ENCODE measurements around the gene PDE3A.

The PDE3A gene

DNA sequence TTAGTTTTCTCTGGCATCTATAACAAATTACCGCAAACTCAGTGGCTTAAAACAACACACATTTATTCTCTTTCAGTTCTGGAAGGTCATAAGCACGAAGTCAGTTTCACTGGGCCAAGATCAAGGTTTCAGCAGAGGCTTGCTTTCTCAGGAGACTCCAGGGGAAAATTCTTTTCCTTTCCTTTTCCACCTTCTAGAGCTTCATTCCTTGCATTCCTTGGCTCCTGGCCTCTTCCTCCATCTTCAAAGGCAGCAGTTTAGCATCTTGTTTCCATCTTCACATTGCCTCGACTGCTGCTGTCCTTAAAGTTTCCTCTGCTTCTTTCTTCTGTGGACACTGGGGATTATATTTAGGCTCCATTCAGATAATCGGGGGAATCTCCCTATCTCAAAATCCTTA is 106.1 kb downstream of the PDE3A start:
- DNase-seq (ENCODE audit: low spot score): no peak
- TF ChIP-seq, protein P1, sequence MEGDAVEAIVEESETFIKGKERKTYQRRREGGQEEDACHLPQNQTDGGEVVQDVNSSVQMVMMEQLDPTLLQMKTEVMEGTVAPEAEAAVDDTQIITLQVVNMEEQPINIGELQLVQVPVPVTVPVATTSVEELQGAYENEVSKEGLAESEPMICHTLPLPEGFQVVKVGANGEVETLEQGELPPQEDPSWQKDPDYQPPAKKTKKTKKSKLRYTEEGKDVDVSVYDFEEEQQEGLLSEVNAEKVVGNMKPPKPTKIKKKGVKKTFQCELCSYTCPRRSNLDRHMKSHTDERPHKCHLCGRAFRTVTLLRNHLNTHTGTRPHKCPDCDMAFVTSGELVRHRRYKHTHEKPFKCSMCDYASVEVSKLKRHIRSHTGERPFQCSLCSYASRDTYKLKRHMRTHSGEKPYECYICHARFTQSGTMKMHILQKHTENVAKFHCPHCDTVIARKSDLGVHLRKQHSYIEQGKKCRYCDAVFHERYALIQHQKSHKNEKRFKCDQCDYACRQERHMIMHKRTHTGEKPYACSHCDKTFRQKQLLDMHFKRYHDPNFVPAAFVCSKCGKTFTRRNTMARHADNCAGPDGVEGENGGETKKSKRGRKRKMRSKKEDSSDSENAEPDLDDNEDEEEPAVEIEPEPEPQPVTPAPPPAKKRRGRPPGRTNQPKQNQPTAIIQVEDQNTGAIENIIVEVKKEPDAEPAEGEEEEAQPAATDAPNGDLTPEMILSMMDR (IDR thresholded peaks at IDR 0.05): no peak
- Histone ChIP-seq H3K4me3 (peak overlapping the region; percentile 56), H3K27ac (peak overlapping the region; percentile 44 to 78)

DNA sequence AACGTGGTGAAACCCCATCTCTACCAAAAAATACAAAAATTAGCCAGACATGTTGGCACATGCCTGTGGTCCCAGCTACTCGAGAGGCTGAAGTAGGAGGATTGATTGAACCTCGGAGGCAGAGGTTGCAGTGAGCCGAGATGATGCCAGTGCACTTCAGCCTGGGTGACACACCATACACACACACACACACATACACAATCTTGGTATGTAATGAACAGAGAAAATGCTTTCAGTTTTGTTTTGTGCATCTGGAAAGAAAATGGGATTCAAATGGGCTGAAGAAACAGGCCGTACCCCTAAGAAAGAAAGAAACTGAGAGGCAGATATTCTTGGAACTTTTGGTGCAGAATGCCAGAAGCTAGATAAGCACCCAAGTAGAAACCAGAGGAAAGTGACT is 107.2 kb downstream of the PDE3A start:
- Histone ChIP-seq H3K4me3 (peak overlapping the region; percentile 56), H3K27ac (peak overlapping the region; percentile 44 to 78)
- no peak for DNase-seq (ENCODE audit: low spot score)
- TF ChIP-seq, protein P1 (IDR thresholded peaks at IDR 0.05): no peak

DNA sequence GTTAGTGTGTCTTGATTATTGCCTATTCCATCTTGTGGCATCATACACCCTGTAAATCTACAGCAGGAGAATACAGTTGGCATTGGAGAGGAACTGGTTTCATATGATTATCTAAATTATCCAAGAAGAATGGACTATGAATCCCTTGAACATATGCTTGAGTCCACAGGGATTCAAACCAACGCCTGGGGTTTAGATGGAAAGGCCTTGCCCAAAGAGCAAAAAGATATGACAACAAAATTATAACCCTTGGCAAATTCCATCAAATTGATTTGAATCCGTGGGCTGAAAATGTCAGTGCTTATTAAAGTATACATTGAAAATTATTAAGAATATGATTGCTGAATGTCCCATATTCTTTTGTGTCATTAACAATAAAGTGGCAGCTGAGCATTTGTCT is 108.2 kb downstream of the PDE3A start:
- no peak for DNase-seq (ENCODE audit: low spot score)
- Histone ChIP-seq H3K4me3 (peak overlapping the region; percentile 36), H3K27ac (peak overlapping the region; percentile 44 to 78)
- TF ChIP-seq, protein P1 (IDR thresholded peaks at IDR 0.05): no peak

DNA sequence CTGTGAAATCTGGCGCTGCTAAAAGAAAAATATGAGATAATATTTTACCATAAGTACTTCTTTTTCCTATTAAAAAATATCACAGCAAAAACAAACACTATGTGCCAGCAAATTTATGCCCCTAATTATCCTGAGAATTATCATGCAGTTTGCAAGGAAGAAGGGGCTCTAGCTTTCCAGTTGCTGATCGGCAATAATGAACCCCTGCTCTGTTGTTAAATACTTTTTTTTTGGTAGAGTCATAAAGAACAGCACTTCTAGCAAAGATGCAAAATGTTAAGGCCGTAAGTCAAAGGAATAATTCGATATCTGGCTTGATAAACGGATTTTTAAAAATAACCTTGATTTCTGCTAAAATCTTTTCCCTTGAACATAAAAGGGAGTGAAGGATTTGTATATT is 108.9 kb downstream of the PDE3A start:
- Histone ChIP-seq H3K4me3 (peak overlapping the region; percentile 36), H3K27ac (peak overlapping the region; percentile 44 to 78)
- TF ChIP-seq, protein P1 (IDR thresholded peaks at IDR 0.05): no peak
- DNase-seq (ENCODE audit: low spot score): no peak

DNA sequence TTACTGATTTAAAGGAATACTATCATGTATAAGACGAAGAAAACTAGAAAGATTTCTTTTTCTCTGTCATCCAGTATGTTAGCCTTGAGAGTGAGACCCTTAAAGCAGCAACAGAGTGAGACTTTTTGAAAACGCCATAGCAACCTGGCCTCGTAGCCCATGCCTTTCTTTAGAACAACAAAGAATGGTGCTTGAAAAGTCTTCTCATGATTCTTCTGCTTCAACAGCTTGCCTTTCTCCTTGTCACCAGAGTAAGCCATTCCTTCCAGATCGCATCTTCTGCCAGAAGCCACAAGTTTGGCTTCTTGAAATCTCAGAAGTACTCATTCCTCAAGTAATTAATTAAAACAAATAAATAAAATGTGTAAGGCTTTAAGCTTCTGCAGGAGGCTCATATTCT is 109.3 kb downstream of the PDE3A start:
- no peak for DNase-seq (ENCODE audit: low spot score)
- peak overlapping the region; percentile 44 to 78 for H3K27ac ChIP-seq

DNA sequence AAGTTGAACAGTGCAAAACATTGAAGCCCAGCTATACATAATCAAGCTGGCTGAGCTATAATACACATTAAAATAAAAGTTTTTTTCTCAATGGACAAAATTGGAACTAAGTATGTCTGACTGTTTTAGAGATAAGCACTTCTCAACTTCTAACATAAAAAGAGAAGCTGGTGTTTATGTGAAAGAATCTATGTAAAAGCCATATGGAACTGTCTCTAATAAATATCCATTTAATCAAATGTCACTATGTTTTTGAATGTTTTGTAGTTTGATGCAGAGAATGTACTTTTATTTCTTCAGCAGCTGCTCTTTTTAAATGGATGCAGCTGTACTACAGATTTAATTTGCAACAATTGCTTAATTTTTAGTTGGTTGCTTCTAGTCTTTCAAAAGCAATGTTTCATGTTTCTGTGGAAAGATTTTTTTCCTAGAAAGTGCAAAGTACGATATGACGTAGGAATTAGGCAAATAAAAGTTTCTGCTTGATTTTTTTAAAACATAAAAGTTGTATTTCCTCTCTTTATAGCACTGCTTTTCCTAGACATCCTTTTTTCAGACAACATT is 114.2 kb downstream of the PDE3A start:
- TF ChIP-seq, protein P1 (IDR thresholded peaks at IDR 0.05): no peak
- no peak for DNase-seq (ENCODE audit: low spot score)
- H3K27ac ChIP-seq: peak overlapping the region in 1 of 2 donors; percentile 13
- H3K4me3 ChIP-seq: no peak overlapping the region

More for the DNA sequence above, 109.3 kb downstream of the PDE3A start:
- TF ChIP-seq, protein P1 (IDR thresholded peaks at IDR 0.05): no peak
- peak overlapping the region; percentile 36 for H3K4me3 ChIP-seq

DNA sequence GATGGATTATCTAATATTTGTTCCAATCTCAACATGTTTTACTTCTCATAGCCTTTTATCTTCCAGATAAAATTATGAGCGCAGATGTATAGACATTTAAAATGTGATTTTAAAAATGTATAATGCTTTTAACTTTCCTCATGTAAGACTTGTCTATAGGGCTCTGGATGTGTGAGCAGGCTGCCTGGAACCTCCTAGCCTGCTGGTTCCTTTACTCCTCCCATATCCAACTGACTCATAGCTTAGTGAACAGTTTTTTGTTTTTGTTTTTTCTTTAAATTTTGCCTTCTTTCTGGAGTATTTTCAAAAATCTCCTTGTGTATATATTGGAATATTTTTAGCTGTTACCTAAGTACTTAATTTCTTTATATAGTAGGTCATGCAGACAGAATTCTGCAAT is 115.4 kb downstream of the PDE3A start:
- Histone ChIP-seq H3K27ac (no peak overlapping the region), H3K4me3 (no peak overlapping the region)
- no peak for DNase-seq (ENCODE audit: low spot score)
- TF ChIP-seq, protein P1 (IDR thresholded peaks at IDR 0.05): no peak

Data from coronary artery (tissue), 2 donors.